Tibial nerve (tissue), 4 donors: ENCODE data around the gene SCGN.

Experiments used
- CTCF ChIP-seq, 5 experiments: fragments of 200-600 bp in 3 of 5; fragments of 450-650 bp in 2 of 5; sonication (generic) in 3 of 5; IDR thresholded peaks; one replicate each; pipeline ENCODE4 v1.5.1; 2016 to 2019; ENCODE audit warnings: antibody characterized with exemption in 5 of 5, mild to moderate bottlenecking in 3 of 5, moderate library complexity in 2 of 5
- EP300 ChIP-seq, 2 donors: sonication (generic); formaldehyde crosslinking; IDR thresholded peaks; one replicate each; pipeline ENCODE4 v1.6.1; 2017; ENCODE audit warnings: antibody characterized with exemption in 2 of 2, mild to moderate bottlenecking in 1 of 2
- POLR2A ChIP-seq, 2 donors: fragments of 450-650 bp; IDR thresholded peaks; one replicate each; pipeline ENCODE4 v1.6.1; 2017; ENCODE audit warnings: antibody characterized with exemption in 2 of 2, mild to moderate bottlenecking in 2 of 2, moderate library complexity in 2 of 2

GRCh38 chr6:25608558-25609174, 43.3 kb upstream of the SCGN start:
- TF ChIP-seq CTCF (IDR thresholded peaks at IDR 0.05) (no peak), POLR2A (IDR thresholded peaks at IDR 0.05) (no peak), EP300 (IDR thresholded peaks at IDR 0.05) (no peak)
